ENCODE results near the gene GRIN1. TPM values are rescaled to one million over a fixed set of nuclear protein-coding genes. Genes with fewer than 3 reads are reported as not detected.
"Not testable (repeated sequence)": the region's sequence is repeated elsewhere in the genome, so short reads cannot be mapped to it uniquely, and the experiment has no call there.

GRIN1 gene
- total and polyA plus RNA-seq, 2 donors (not counting 3 experiments of a cell fraction or from before 2014, with no cell fraction given), result not detected

DNA sequence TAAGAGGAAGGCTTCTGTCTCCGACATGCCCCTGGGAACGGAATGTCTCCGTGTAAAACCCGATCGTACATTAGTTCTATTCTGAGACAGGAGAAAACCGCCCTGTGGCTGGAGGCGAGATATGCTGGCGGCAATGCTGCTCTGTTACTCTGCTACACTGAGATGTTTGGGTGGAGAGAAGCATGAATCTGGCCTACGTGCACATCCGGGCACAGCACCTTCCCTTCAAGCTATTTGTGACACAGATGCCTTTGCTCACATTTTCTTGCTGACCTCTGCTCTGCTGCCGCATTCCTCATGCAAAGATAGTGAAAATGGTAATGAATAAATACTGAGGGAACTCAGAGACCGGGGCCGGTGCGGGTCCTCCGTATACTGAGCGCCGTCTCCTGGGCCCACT lies 22.2 kb upstream of the GRIN1 start:
- H3K9me3 ChIP-seq (replicated peaks; ENCODE audit: control insufficient read depth, insufficient read depth, low read length), result no peaks in the 10 kb centered on the region
- intact Hi-C loops (cut with micrococcal nuclease) (loop anchor here (5.0 kb wide), 1 partner anchor 61 kb away; no protein-coding TSS in a partner anchor), dilution Hi-C loops (cut with MboI; ENCODE audit: extremely low pct_ligation_motif_present, low sequenced_read_pairs) (no loop called here)
- H3K36me3 ChIP-seq (ENCODE audit: control insufficient read depth in 2 of 2, extremely low read depth in 1 of 2, insufficient read depth in 2 of 2, low read length in 2 of 2), result peaks cover 0 to 4% of the 10 kb centered on the region in 2 experiments
- TF ChIP-seq POLR2AphosphoS5 (IDR thresholded peaks at IDR 0.05; ENCODE audit: insufficient read depth, low read depth, low read length) (no peak), CTCF (IDR thresholded peaks at IDR 0.05; ENCODE audit: extremely low read depth in 1 of 2, insufficient read depth in 1 of 2, low read depth in 1 of 2, low read length in 2 of 2) (no peak), EZH2 (IDR thresholded peaks at IDR 0.05; ENCODE audit: borderline replicate concordance, low read depth, low read length, severe bottlenecking) (no peak)
- H3K27ac ChIP-seq (ENCODE audit: insufficient read depth, low read depth, low read length), result no peak overlapping the region
- no peaks in the 10 kb centered on the region for H3K27me3 ChIP-seq (ENCODE audit: control insufficient read depth in 2 of 2, insufficient read depth in 2 of 2, low read length in 2 of 2)
- peaks cover 4% of the 10 kb centered on the region for H3K4me1 ChIP-seq (ENCODE audit: control insufficient read depth, extremely low read depth, insufficient read depth, low read length)
- ChIA-PET POLR2A (no interaction called here), CTCF (interaction anchor here (4.0 to 5.4 kb wide), 2 partner anchors 111 to 120 kb away, joined by 26 to 42 read pairs; partner anchors contain the start of gene RNF224)
- no peaks in the 10 kb centered on the region for H3K9me1 ChIP-seq (replicated peaks; ENCODE audit: control insufficient read depth, extremely low read depth, insufficient read depth, low read length)
- no peaks in the 10 kb centered on the region for H3K79me2 ChIP-seq (ENCODE audit: control insufficient read depth, insufficient read depth, low read length)
- H3K4me3 ChIP-seq (replicated peaks in 1 of 3; ENCODE audit: insufficient read depth in 1 of 3, low read depth in 1 of 3, low read length in 3 of 3), result no peak overlapping the region
- H2AFZ ChIP-seq (ENCODE audit: low read depth, low read length), result no peak overlapping the region
- no TSS peak for BruUV-seq (replicated peaks)
- H3K4me2 ChIP-seq (ENCODE audit: insufficient read depth, low read length), result no peak overlapping the region
- H4K20me1 ChIP-seq (replicated peaks; ENCODE audit: control insufficient read depth, extremely low read depth, insufficient read depth, low read length), result no peaks in the 10 kb centered on the region
- DNase-seq (ENCODE audit: low read depth, low spot score) (no peak), FAIRE-seq (no peak)
- no peak overlapping the region for H3K9ac ChIP-seq (replicated peaks; ENCODE audit: extremely low read depth, insufficient read depth, low read length)

DNA sequence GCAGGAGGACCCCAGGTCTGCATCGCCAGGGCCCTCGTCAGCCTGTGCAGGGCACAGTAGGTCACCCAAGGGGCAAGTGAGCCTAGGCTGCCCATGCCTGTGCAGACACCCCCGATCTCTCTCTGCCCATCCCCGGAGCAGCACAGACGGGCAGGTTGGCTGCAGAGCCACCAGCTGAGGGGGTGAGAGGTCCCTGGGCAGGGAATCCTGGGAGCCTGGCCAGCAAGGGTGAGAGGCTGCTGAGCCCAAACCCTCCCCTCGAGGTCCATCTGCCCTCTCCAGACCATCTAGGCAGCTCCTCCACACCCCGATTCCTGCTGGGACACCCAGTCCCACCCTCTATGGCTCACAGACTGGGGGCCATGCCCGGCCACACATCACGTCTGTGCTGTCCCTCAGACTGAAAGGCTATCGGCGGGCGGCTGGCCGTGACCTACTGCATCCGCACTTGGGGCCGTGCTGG lies 21.7 kb upstream of the GRIN1 start:
- H3K9me3 ChIP-seq (replicated peaks; ENCODE audit: control insufficient read depth, insufficient read depth, low read length), result no peaks in the 10 kb centered on the region
- H3K27me3 ChIP-seq (ENCODE audit: control insufficient read depth in 2 of 2, insufficient read depth in 2 of 2, low read length in 2 of 2), result no peaks in the 10 kb centered on the region
- POLR2A ChIA-PET, result no interaction called here
- H3K9ac ChIP-seq (replicated peaks; ENCODE audit: extremely low read depth, insufficient read depth, low read length), result no peak overlapping the region
- H2AFZ ChIP-seq (ENCODE audit: low read depth, low read length), result no peak overlapping the region
- dilution Hi-C loops (cut with MboI; ENCODE audit: extremely low pct_ligation_motif_present, low sequenced_read_pairs) (no loop called here), intact Hi-C loops (cut with micrococcal nuclease) (loop anchor here (5.0 kb wide), 1 partner anchor 60 kb away; no protein-coding TSS in a partner anchor)
- no peak for TF ChIP-seq MYC (IDR thresholded peaks at IDR 0.05; ENCODE audit: low read depth, low read length)
- no peak for TF ChIP-seq JUN (IDR thresholded peaks at IDR 0.05; ENCODE audit: borderline replicate concordance, insufficient read depth, insufficient read length, low read depth)
- no peaks in the 10 kb centered on the region for H3K79me2 ChIP-seq (ENCODE audit: control insufficient read depth, insufficient read depth, low read length)
- H4K20me1 ChIP-seq (replicated peaks; ENCODE audit: control insufficient read depth, extremely low read depth, insufficient read depth, low read length), result no peaks in the 10 kb centered on the region
- CTCF ChIA-PET, result interaction anchor here (1.5 to 5.4 kb wide), 3 partner anchors 12 to 119 kb away, joined by 5 to 42 read pairs (median 26); partner anchors contain the start of gene RNF224
- no peak for FAIRE-seq
- no peaks in the 10 kb centered on the region for H3K9me1 ChIP-seq (replicated peaks; ENCODE audit: control insufficient read depth, extremely low read depth, insufficient read depth, low read length)
- no peak overlapping the region for H3K4me3 ChIP-seq (replicated peaks in 1 of 3; ENCODE audit: insufficient read depth in 1 of 3, low read depth in 1 of 3, low read length in 3 of 3)
- no peak overlapping the region for H3K27ac ChIP-seq (ENCODE audit: insufficient read depth, low read depth, low read length)
- H3K36me3 ChIP-seq (ENCODE audit: control insufficient read depth in 2 of 2, extremely low read depth in 1 of 2, insufficient read depth in 2 of 2, low read length in 2 of 2), result peaks cover 0 to 3% of the 10 kb centered on the region in 2 experiments
- H3K4me2 ChIP-seq (ENCODE audit: insufficient read depth, low read length), result no peak overlapping the region
- no TSS peak for BruUV-seq (replicated peaks)
- peaks cover 4% of the 10 kb centered on the region for H3K4me1 ChIP-seq (ENCODE audit: control insufficient read depth, extremely low read depth, insufficient read depth, low read length)
- no peak for DNase-seq (ENCODE audit: low read depth, low spot score)

DNA sequence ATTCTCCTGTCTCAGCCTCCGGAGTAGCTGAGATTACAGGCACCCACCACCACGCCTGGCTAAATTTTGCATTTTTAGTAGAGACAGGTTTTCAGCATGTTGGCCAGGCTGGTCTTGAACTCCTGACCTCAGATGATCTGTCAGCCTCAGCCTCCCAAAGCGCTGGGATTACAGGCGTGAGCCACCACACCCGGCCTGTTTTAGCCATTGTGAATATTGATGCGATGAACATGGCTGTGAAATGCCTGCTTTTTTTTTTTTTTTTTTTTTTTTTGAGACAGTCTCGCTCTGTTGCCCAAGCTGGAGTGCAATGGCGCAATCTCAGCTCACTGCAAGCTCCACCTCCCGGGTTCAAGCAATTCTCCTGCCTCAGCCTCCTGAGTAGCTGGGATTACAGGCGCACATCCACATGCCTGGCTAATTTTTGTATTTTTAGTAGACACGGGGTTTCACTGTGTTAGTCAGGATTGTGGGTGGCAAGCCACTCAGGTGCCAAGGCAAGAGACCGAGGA lies 20.8 kb upstream of the GRIN1 start:
- H3K9me3 ChIP-seq (replicated peaks; ENCODE audit: control insufficient read depth, insufficient read depth, low read length); H3K36me3 ChIP-seq (ENCODE audit: control insufficient read depth in 2 of 2, extremely low read depth in 1 of 2, insufficient read depth in 2 of 2, low read length in 2 of 2); H3K27me3 ChIP-seq (ENCODE audit: control insufficient read depth in 2 of 2, insufficient read depth in 2 of 2, low read length in 2 of 2); H3K4me3 ChIP-seq (replicated peaks in 1 of 3; ENCODE audit: insufficient read depth in 1 of 3, low read depth in 1 of 3, low read length in 3 of 3); dilution Hi-C loops (cut with MboI; ENCODE audit: extremely low pct_ligation_motif_present, low sequenced_read_pairs); H3K79me2 ChIP-seq (ENCODE audit: control insufficient read depth, insufficient read depth, low read length); H4K20me1 ChIP-seq (replicated peaks; ENCODE audit: control insufficient read depth, extremely low read depth, insufficient read depth, low read length); H3K27ac ChIP-seq (ENCODE audit: insufficient read depth, low read depth, low read length); H2AFZ ChIP-seq (ENCODE audit: low read depth, low read length); H3K9ac ChIP-seq (replicated peaks; ENCODE audit: extremely low read depth, insufficient read depth, low read length); DNase-seq (ENCODE audit: low read depth, low spot score); H3K9me1 ChIP-seq (replicated peaks; ENCODE audit: control insufficient read depth, extremely low read depth, insufficient read depth, low read length); H3K4me1 ChIP-seq (ENCODE audit: control insufficient read depth, extremely low read depth, insufficient read depth, low read length); BruUV-seq (replicated peaks); H3K4me2 ChIP-seq (ENCODE audit: insufficient read depth, low read length); FAIRE-seq: not testable (repeated sequence)
- ChIA-PET CTCF (interaction anchor here (0.7 to 5.4 kb wide), 7 partner anchors 9 to 118 kb away, joined by 3 to 42 read pairs (median 4); partner anchors contain the start of genes CYSRT1 and RNF224), POLR2A (interaction anchor here (0.6 kb wide), 1 partner anchor 21 kb away, joined by 3 read pairs; no protein-coding TSS in a partner anchor)
- intact Hi-C loops (cut with micrococcal nuclease), result loop anchor here (1.0 to 5.0 kb wide), 2 partner anchors 59 to 109 kb away; partner anchors contain the start of gene RNF224
